Caco-2 (cell line): ENCODE results near the gene OR51G1. TPM values are rescaled to one million over a fixed set of nuclear protein-coding genes. Genes with fewer than 3 reads are reported as not detected.

Source experiments
- BruUV-seq: library from RNA; stranded (reverse); fragments of 400-500 nt; replicated peaks from 2 replicates; lab custom pipeline; 2021; lab: Mats Ljungman, UMichigan
- CTCF ChIA-PET: fragments of 300-600 bp; sonication (Branson Sonifier 250); formaldehyde crosslinking; loops from one replicate; lab custom pipeline; 2022; ENCODE audit warnings: antibody characterized with exemption; lab: Charles Lee
- POLR2A ChIA-PET: fragments of 300-600 bp; sonication (Branson Sonifier 250); formaldehyde crosslinking; loops from one replicate; lab custom pipeline; 2022; ENCODE audit warnings: antibody characterized with exemption; lab: Charles Lee
- DNase-seq, 2 experiments: peaks; one replicate each; pipeline versions ENCODE4 v3.0.0 to v3.0.0-alpha.2; 2020 to 2022
- H3K27me3 ChIP-seq: replicated peaks from 2 replicates; pipeline ENCODE4 v1.6.0; 2011; ENCODE audit warnings: low read length; ENCODE audit not compliant: control insufficient read depth, insufficient read depth
- H3K36me3 ChIP-seq: 2 replicates; pipeline ENCODE4 v1.5.1; 2011; ENCODE audit warnings: low read length; ENCODE audit not compliant: control insufficient read depth, insufficient read depth
- H3K4me1 ChIP-seq: fragments of 250-450 bp; sonication (Bioruptor Pico); 2 replicates; pipeline ENCODE4 v1.5.1; 2020; ENCODE audit warnings: mild to moderate bottlenecking
- H3K4me3 ChIP-seq: 2 replicates; pipeline ENCODE4 v1.5.1; 2011; ENCODE audit warnings: low read depth, mild to moderate bottlenecking, control low read depth, low read length
- H3K9me3 ChIP-seq: fragments of 250-450 bp; sonication (Bioruptor Pico); 2 replicates; pipeline ENCODE4 v1.5.1; 2020; ENCODE audit warnings: mild to moderate bottlenecking, moderate library complexity
- H3K27ac Mint-ChIP-seq: one replicate; pipeline ENCODE4 v1.8.0; 2022; ENCODE audit warnings: mixed read lengths; ENCODE audit not compliant: unreplicated experiment
- H3K27me3 Mint-ChIP-seq: one replicate; pipeline ENCODE4 v1.8.0; 2022; ENCODE audit warnings: mixed read lengths; ENCODE audit not compliant: insufficient read depth, unreplicated experiment
- H3K36me3 Mint-ChIP-seq: one replicate; pipeline ENCODE4 v1.8.0; 2022; ENCODE audit warnings: mild to moderate bottlenecking, mixed read lengths; ENCODE audit not compliant: insufficient read depth, unreplicated experiment
- H3K4me1 Mint-ChIP-seq: one replicate; pipeline ENCODE4 v1.8.0; 2022; ENCODE audit warnings: low read depth, mixed read lengths; ENCODE audit not compliant: unreplicated experiment
- H3K4me3 Mint-ChIP-seq: one replicate; pipeline ENCODE4 v1.8.0; 2022; ENCODE audit warnings: mild to moderate bottlenecking, moderate library complexity, mixed read lengths; ENCODE audit not compliant: unreplicated experiment
- H3K9me3 Mint-ChIP-seq: one replicate; pipeline ENCODE4 v1.8.0; 2022; ENCODE audit warnings: mixed read lengths; ENCODE audit not compliant: unreplicated experiment
- CTCF ChIP-seq, 2 experiments: fragments of 200-600 bp in 1 of 2; IDR thresholded peaks; 1 replicate in 1 of 2; 2 replicates in 1 of 2; pipeline versions ENCODE4 v1.5.1 to v1.8.0; 2011 to 2022; ENCODE audit warnings: antibody characterized with exemption in 1 of 2, control low read depth in 1 of 2, inconsistent platforms in 1 of 2, low read depth in 1 of 2, low read length in 1 of 2, mild to moderate bottlenecking in 1 of 2, moderate library complexity in 1 of 2; ENCODE audit not compliant: insufficient read depth in 1 of 2, severe bottlenecking in 1 of 2, unreplicated experiment in 1 of 2
- intact Hi-C: fragments of 100-400 bp; cut with micrococcal nuclease; formaldehyde crosslinking; loops from one replicate; pipeline ENCODE4 v1.10.0; 2022; ENCODE audit not compliant: unreplicated experiment
- total RNA-seq: library from RNA; stranded (reverse); gene quantifications from 2 replicates; pipeline ENCODE4 v1.2.3, GENCODE V29; 2022

The OR51G1 gene
- total RNA-seq, 1 experiment from 2014 or later, result not detected

- H3K9me3 Mint-ChIP-seq, result no peaks in the 10 kb centered on the region
- peaks cover 8% of the 10 kb centered on the region for H3K27me3 Mint-ChIP-seq
- H3K27me3 ChIP-seq, result no peaks in the 10 kb centered on the region
- no TSS peak for BruUV-seq
- H3K27ac Mint-ChIP-seq, result no peak overlapping the region
- no peak for DNase-seq
- TF ChIP-seq CTCF (IDR thresholded peaks at IDR 0.05; ENCODE audit: insufficient read depth in 1 of 2, low read depth in 1 of 2, low read length in 1 of 2, severe bottlenecking in 1 of 2, unreplicated experiment in 1 of 2), result no peak
- POLR2A ChIA-PET, result no interaction called here
- no peaks in the 10 kb centered on the region for H3K9me3 ChIP-seq
- CTCF ChIA-PET, result no interaction called here
- no peak overlapping the region for H3K4me3 ChIP-seq
- H3K36me3 Mint-ChIP-seq, result no peaks in the 10 kb centered on the region
- no peaks in the 10 kb centered on the region for H3K4me1 ChIP-seq
- no peaks in the 10 kb centered on the region for H3K4me1 Mint-ChIP-seq
- no peak overlapping the region for H3K4me3 Mint-ChIP-seq
- intact Hi-C loops, result no loop called here
- H3K36me3 ChIP-seq, result no peaks in the 10 kb centered on the region
These were observed 41.6 kb downstream of the OR51G1 start for GRCh38 chr11:4882543-4882942.

GRCh38 chr11:4881860-4882500 is 42.2 kb downstream of the OR51G1 start, which contains the start of gene OR51T1:
Gene OR51T1 (plus strand): TSS chr11:4881900. CDS start chr11:4881900, 0 bp downstream.
- H3K4me3 ChIP-seq, result no peak within 1 kb of the TSS
- H3K27me3 Mint-ChIP-seq, result peaks cover 8% of the 10 kb centered on the region
- BruUV-seq, result no TSS peak
- DNase-seq, result no peak
- no peaks in the 10 kb centered on the region for H3K27me3 ChIP-seq
- no peaks in the 10 kb centered on the region for H3K36me3 Mint-ChIP-seq
- no peaks in the 10 kb centered on the region for H3K9me3 ChIP-seq
- intact Hi-C loops, result no loop called here
- H3K4me1 Mint-ChIP-seq, result no peaks in the 10 kb centered on the region
- H3K9me3 Mint-ChIP-seq, result no peaks in the 10 kb centered on the region
- ChIA-PET POLR2A (no interaction called here), CTCF (no interaction called here)
- TF ChIP-seq CTCF (IDR thresholded peaks at IDR 0.05; ENCODE audit: insufficient read depth in 1 of 2, low read depth in 1 of 2, low read length in 1 of 2, severe bottlenecking in 1 of 2, unreplicated experiment in 1 of 2), result no peak
- H3K4me3 Mint-ChIP-seq, result no peak within 1 kb of the TSS
- no peak within 1 kb of the TSS for H3K27ac Mint-ChIP-seq
- no peaks in the 10 kb centered on the region for H3K4me1 ChIP-seq
- no peaks in the 10 kb centered on the region for H3K36me3 ChIP-seq

- Mint-ChIP-seq H3K36me3 (no peaks in the 10 kb centered on the region), H3K27ac (no peak overlapping the region), H3K9me3 (no peaks in the 10 kb centered on the region), H3K4me1 (no peaks in the 10 kb centered on the region), H3K4me3 (no peak overlapping the region), H3K27me3 (peaks cover 8% of the 10 kb centered on the region)
- Histone ChIP-seq H3K36me3 (no peaks in the 10 kb centered on the region), H3K9me3 (no peaks in the 10 kb centered on the region), H3K4me1 (no peaks in the 10 kb centered on the region), H3K4me3 (no peak overlapping the region), H3K27me3 (no peaks in the 10 kb centered on the region)
- BruUV-seq, result no TSS peak
- no peak for TF ChIP-seq CTCF (IDR thresholded peaks at IDR 0.05; ENCODE audit: insufficient read depth in 1 of 2, low read depth in 1 of 2, low read length in 1 of 2, severe bottlenecking in 1 of 2, unreplicated experiment in 1 of 2)
- CTCF ChIA-PET, result no interaction called here
- intact Hi-C loops, result no loop called here
- no peak for DNase-seq
- POLR2A ChIA-PET, result no interaction called here
These were observed 43.0 kb downstream of the OR51G1 start for GRCh38 chr11:4881188-4881587.

Other genes starting within 250 kb of the OR51G1 start
- not detected in 2 replicates for gene OR51E2, start 226.5 kb downstream of the OR51G1 start, total RNA-seq
- gene MMP26, start 219.6 kb downstream of the OR51G1 start, total RNA-seq, result not detected in 2 replicates
- gene OR51F1, start 154.4 kb downstream of the OR51G1 start, total RNA-seq, result not detected in 2 replicates
- gene OR52R1, start 120.0 kb downstream of the OR51G1 start, total RNA-seq, result not detected in 2 replicates
- gene OR51F2, start 103.0 kb downstream of the OR51G1 start, total RNA-seq, result not detected in 2 replicates
- gene OR51S1, start 75.1 kb downstream of the OR51G1 start, total RNA-seq, result not detected in 2 replicates
- not detected in 2 replicates for gene OR51T1, start 42.4 kb downstream of the OR51G1 start, total RNA-seq
- gene OR51A7, start 20.6 kb downstream of the OR51G1 start, total RNA-seq, result not detected in 2 replicates
- not detected in 2 replicates for gene OR51G2, start 5.0 kb downstream of the OR51G1 start, total RNA-seq
- not detected in 2 replicates for gene OR51A4, start 23.3 kb upstream of the OR51G1 start, total RNA-seq
- not detected in 2 replicates for gene OR51A2, start 31.4 kb upstream of the OR51G1 start, total RNA-seq
- gene OR51L1, start 70.5 kb upstream of the OR51G1 start, total RNA-seq, result not detected in 2 replicates
- gene OR52J3, start 122.2 kb upstream of the OR51G1 start, total RNA-seq, result not detected in 2 replicates
- not detected in 2 replicates for gene OR52E2, start 135.3 kb upstream of the OR51G1 start, total RNA-seq
- gene OR52E1, start 145.2 kb upstream of the OR51G1 start, total RNA-seq, result not detected in 2 replicates
- not detected in 2 replicates for gene OR52A5, start 214.0 kb upstream of the OR51G1 start, total RNA-seq
- gene OR52A1, start 230.4 kb upstream of the OR51G1 start, total RNA-seq, result not detected in 2 replicates